ENCODE measurements around the gene SCAMP1. TPM values are rescaled to one million over a fixed set of nuclear protein-coding genes. Genes with fewer than 3 reads are reported as not detected.

SCAMP1 gene
- total and polyA plus RNA-seq, 10 donors = 3.7 to 28.2 (median 21.7) TPM

DNA sequence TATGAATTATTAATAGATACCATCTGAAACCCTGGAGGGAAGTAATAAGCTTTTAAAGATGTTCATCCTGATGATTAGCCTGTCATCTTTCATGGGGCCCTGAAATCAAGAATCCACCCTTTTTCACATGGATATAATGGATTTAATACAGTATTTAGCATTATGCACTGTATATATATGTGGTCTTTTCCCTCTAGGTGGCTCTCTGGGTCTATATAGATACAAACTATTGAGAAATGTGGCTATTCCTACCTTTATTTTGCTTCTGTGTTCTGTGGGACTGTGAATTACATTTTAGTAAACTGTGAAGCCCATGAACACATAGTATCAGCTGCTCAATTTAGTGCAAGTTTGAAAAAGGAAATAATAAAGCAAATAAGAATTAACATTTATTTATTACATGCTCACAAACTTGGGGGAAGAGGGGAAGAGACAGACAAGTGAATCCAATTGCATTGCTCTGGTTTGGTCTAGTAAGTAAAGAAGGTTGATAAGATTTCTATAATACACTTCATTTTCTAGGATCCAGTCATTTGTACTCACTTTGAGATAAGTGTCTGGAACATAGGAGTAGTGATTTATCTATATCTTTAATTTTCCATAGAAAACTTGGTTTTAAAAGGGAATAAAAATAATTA lies 112.2 kb downstream of the SCAMP1 start:
- H3K27me3 ChIP-seq (replicated peaks in 1 of 7) = no peaks in the 10 kb centered on the region
- TF ChIP-seq POLR2AphosphoS5 (IDR thresholded peaks at IDR 0.05) (no peak), POLR2A (IDR thresholded peaks at IDR 0.05) (no peak)
- TF ChIP-seq, protein P1, sequence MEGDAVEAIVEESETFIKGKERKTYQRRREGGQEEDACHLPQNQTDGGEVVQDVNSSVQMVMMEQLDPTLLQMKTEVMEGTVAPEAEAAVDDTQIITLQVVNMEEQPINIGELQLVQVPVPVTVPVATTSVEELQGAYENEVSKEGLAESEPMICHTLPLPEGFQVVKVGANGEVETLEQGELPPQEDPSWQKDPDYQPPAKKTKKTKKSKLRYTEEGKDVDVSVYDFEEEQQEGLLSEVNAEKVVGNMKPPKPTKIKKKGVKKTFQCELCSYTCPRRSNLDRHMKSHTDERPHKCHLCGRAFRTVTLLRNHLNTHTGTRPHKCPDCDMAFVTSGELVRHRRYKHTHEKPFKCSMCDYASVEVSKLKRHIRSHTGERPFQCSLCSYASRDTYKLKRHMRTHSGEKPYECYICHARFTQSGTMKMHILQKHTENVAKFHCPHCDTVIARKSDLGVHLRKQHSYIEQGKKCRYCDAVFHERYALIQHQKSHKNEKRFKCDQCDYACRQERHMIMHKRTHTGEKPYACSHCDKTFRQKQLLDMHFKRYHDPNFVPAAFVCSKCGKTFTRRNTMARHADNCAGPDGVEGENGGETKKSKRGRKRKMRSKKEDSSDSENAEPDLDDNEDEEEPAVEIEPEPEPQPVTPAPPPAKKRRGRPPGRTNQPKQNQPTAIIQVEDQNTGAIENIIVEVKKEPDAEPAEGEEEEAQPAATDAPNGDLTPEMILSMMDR (IDR thresholded peaks at IDR 0.05 in 8 of 11, conservative IDR thresholded peaks at IDR 0.05 in 3 of 11) = no peak
- peaks cover 0 to 26% (median 0%) of the 10 kb centered on the region in 6 donors for H3K36me3 ChIP-seq
- no peak overlapping the region for H3K4me3 ChIP-seq
- peaks cover 0 to 5% (median 0%) of the 10 kb centered on the region in 6 donors for H3K4me1 ChIP-seq
- no peak for DNase-seq
- intact Hi-C loops (cut with DNase I; ENCODE audit: low total_unique reads) = no loop called here
- no peaks in the 10 kb centered on the region for H3K9me3 ChIP-seq
- no peak overlapping the region for H3K27ac ChIP-seq

- intact Hi-C loops (cut with DNase I; ENCODE audit: low total_unique reads) = no loop called here
- no peaks in the 10 kb centered on the region for H3K27me3 ChIP-seq (replicated peaks in 1 of 7)
- DNase-seq = no peak
- no peak for TF ChIP-seq POLR2AphosphoS5 (IDR thresholded peaks at IDR 0.05)
- TF ChIP-seq, protein P1 (IDR thresholded peaks at IDR 0.05 in 8 of 11, conservative IDR thresholded peaks at IDR 0.05 in 3 of 11) = no peak
- TF ChIP-seq POLR2A (IDR thresholded peaks at IDR 0.05) = no peak
- H3K27ac ChIP-seq = no peak overlapping the region
- H3K4me3 ChIP-seq = no peak overlapping the region
- no peaks in the 10 kb centered on the region for H3K4me1 ChIP-seq
- H3K9me3 ChIP-seq = no peaks in the 10 kb centered on the region
- WGBS, 5 donors = 83 to 100% (median 94%) methylated on average over 1 of the region's 1 CpG
- peaks cover 0 to 25% (median 0%) of the 10 kb centered on the region in 6 donors for H3K36me3 ChIP-seq
These were observed 113.3 kb downstream of the SCAMP1 start for GRCh38 chr5:78473751-78474150.

DNA sequence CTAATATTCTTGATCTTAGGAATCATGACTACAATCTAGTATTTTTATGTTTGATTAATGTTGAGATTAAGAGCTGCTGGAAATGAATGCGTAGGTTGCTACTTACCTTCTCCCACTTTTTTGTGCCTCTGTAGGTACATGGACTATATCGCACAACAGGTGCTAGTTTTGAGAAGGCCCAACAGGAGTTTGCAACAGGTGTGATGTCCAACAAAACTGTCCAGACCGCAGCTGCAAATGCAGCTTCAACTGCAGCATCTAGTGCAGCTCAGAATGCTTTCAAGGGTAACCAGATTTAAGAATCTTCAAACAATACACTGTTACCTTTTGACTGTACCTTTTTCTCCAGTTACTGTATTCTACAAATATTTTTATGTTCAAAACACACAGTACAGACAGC lies 115.0 kb downstream of the SCAMP1 start:
- WGBS, 5 donors = 92 to 98% (median 96%) methylated on average over 3 of the region's 3 CpGs
- Histone ChIP-seq H3K27me3 (replicated peaks in 1 of 7) (no peaks in the 10 kb centered on the region), H3K36me3 (peaks cover 0 to 21% (median 0%) of the 10 kb centered on the region in 6 donors), H3K9me3 (no peaks in the 10 kb centered on the region), H3K4me3 (no peak overlapping the region), H3K27ac (no peak overlapping the region), H3K4me1 (no peaks in the 10 kb centered on the region)
- intact Hi-C loops (cut with DNase I; ENCODE audit: low total_unique reads) = no loop called here
- DNase-seq = no peak
- no peak for TF ChIP-seq POLR2AphosphoS5 (IDR thresholded peaks at IDR 0.05)

- H3K9me3 ChIP-seq = no peaks in the 10 kb centered on the region
- H3K4me1 ChIP-seq = no peaks in the 10 kb centered on the region
- no peaks in the 10 kb centered on the region for H3K27me3 ChIP-seq (replicated peaks in 1 of 7)
- whole genome bisulfite sequencing, 5 donors = 89 to 98% (median 95%) methylated on average over 1 of the region's 1 CpG
- DNase-seq = no peak
- H3K27ac ChIP-seq = no peak overlapping the region
- intact Hi-C loops (cut with DNase I; ENCODE audit: low total_unique reads) = no loop called here
- no peak overlapping the region for H3K4me3 ChIP-seq
- TF ChIP-seq POLR2A (IDR thresholded peaks at IDR 0.05) (no peak), POLR2AphosphoS5 (IDR thresholded peaks at IDR 0.05) (no peak)
- TF ChIP-seq, protein P1 (IDR thresholded peaks at IDR 0.05 in 8 of 11, conservative IDR thresholded peaks at IDR 0.05 in 3 of 11) = no peak
- peaks cover 0 to 23% (median 0%) of the 10 kb centered on the region in 6 donors for H3K36me3 ChIP-seq
These were observed 116.4 kb downstream of the SCAMP1 start for GRCh38 chr5:78476795-78477194.

Measured in spleen (tissue), 11 donors.